Sigmoid colon (tissue), 3 donors: ENCODE measurements around the gene P4HTM.

ENCODE experiments used
- CTCF ChIP-seq, 4 experiments: fragments of 450-650 bp in 3 of 4; fragments of 200-600 bp in 1 of 4; IDR thresholded peaks; one replicate each; pipeline ENCODE4 v1.5.1; 2016 to 2019; ENCODE audit warnings: antibody characterized with exemption in 4 of 4, mild to moderate bottlenecking in 3 of 4, moderate library complexity in 2 of 4
- POLR2A ChIP-seq, 2 donors: fragments of 450-650 bp; IDR thresholded peaks; one replicate each; pipeline ENCODE4 v1.6.1; 2016; ENCODE audit warnings: antibody characterized with exemption in 2 of 2, mild to moderate bottlenecking in 2 of 2, moderate library complexity in 2 of 2

- no peak for TF ChIP-seq CTCF (IDR thresholded peaks at IDR 0.05)
- TF ChIP-seq POLR2A (IDR thresholded peaks at IDR 0.05): no peak
Observed at GRCh38 chr3:48952510-48953118, 37.4 kb upstream of the P4HTM start.
